K562 (cell line): ENCODE data around the gene PUSL1. TPM values are rescaled to one million over a fixed set of nuclear protein-coding genes. Genes with fewer than 3 reads are reported as not detected.

ENCODE experiments used
- CREBBP ChIP-seq: IDR thresholded peaks from one replicate; pipeline ENCODE4 v1.6.1; 2012; ENCODE audit warnings: low read depth, mild to moderate bottlenecking, control low read depth, inconsistent platforms, low read length
- E2F8 ChIP-seq: fragments of 450-650 bp; IDR thresholded peaks from 2 replicates; pipeline ENCODE4 v1.7.1; 2018; ENCODE audit warnings: mild to moderate bottlenecking, low read depth; ENCODE audit not compliant: partially characterized antibody
- EGR1 ChIP-seq: fragments of 450-650 bp; conservative IDR thresholded peaks from 2 replicates; pipeline ENCODE4 v1.6.1; 2017; ENCODE audit warnings: mild to moderate bottlenecking
- ETV1 ChIP-seq: fragments of 450-650 bp; conservative IDR thresholded peaks from 2 replicates; pipeline ENCODE4 v1.6.1; 2016; ENCODE audit warnings: missing genetic modification characterization, control low read depth, low read depth, missing compliant biosample characterization
- EZH2 ChIP-seq: IDR thresholded peaks from 2 replicates; pipeline ENCODE4 v1.6.1; 2012; ENCODE audit warnings: low read depth, mild to moderate bottlenecking, inconsistent platforms, low read length, borderline replicate concordance
- HDAC1 ChIP-seq, 2 experiments: fragments of 450-650 bp; IDR thresholded peaks; 2 replicates each; pipeline ENCODE4 v1.6.1; 2016 to 2017; ENCODE audit warnings: inconsistent platforms in 1 of 2, mild to moderate bottlenecking in 1 of 2, moderate library complexity in 1 of 2
- HMBOX1 ChIP-seq: sonication (generic); IDR thresholded peaks from 2 replicates; pipeline ENCODE4 v1.6.1; 2016
- HNRNPH1 ChIP-seq: fragments of 200-400 bp; formaldehyde crosslinking; optimal IDR thresholded peaks from 2 replicates; pipeline ENCODE3; 2017; ENCODE audit warnings: low read depth, mild to moderate bottlenecking, low read length, moderate library complexity
- KLF1 ChIP-seq: fragments of 450-650 bp; IDR thresholded peaks from 2 replicates; pipeline ENCODE4 v1.6.1; 2016; ENCODE audit warnings: missing genetic modification characterization, missing compliant biosample characterization
- MYC ChIP-seq, 2 experiments: fragments of 250-450 bp in 1 of 2; sonication (Bioruptor Pico) in 1 of 2; IDR thresholded peaks; 2 replicates each; pipeline versions ENCODE4 v1.5.1 to v1.6.1; 2012 to 2021; ENCODE audit warnings: low read depth in 2 of 2, borderline replicate concordance in 1 of 2, improper control_type of control experiment in 1 of 2, low read length in 1 of 2, mild to moderate bottlenecking in 1 of 2, moderate library complexity in 1 of 2
- SIN3A ChIP-seq, 2 experiments: fragments of 150-350 bp in 1 of 2; IDR thresholded peaks; 2 replicates each; pipeline ENCODE4 v1.6.1; 2011 to 2016; ENCODE audit warnings: borderline replicate concordance in 2 of 2, low read depth in 2 of 2, low read length in 2 of 2, mild to moderate bottlenecking in 2 of 2, moderate library complexity in 2 of 2; ENCODE audit not compliant: control insufficient read depth in 1 of 2
- THAP7 ChIP-seq: fragments of 250-450 bp; sonication (Bioruptor Pico); IDR thresholded peaks from 2 replicates; pipeline ENCODE4 v1.5.0; 2021
- TRIM25 ChIP-seq: fragments of 450-650 bp; IDR thresholded peaks from 2 replicates; pipeline ENCODE4 v1.7.0; 2016; ENCODE audit warnings: borderline replicate concordance
- USF1 ChIP-seq: sonication (generic); formaldehyde crosslinking; IDR thresholded peaks from 2 replicates; pipeline ENCODE4 v1.9.0; 2022; ENCODE audit warnings: mild to moderate bottlenecking, missing genetic modification reagents
- ZC3H11A ChIP-seq: IDR thresholded peaks from 2 replicates; pipeline ENCODE4 v1.6.1; 2012; ENCODE audit warnings: low read depth, low read length, improper control_type of control experiment
- ZC3H4 ChIP-seq: sonication (generic); formaldehyde crosslinking; IDR thresholded peaks from 2 replicates; pipeline ENCODE4 v1.9.0; 2021; ENCODE audit warnings: missing genetic modification reagents, borderline replicate concordance
- ZNF280A ChIP-seq: fragments of 450-650 bp; IDR thresholded peaks from 2 replicates; pipeline ENCODE4 v1.6.1; 2018; ENCODE audit warnings: mild to moderate bottlenecking, low read depth; ENCODE audit not compliant: partially characterized antibody
- polyA plus RNA-seq, 8 experiments: library from polyadenylated mRNA; depleted of rRNA in 4 of 8; stranded (reverse) in 5 of 8; unstranded in 3 of 8; fragments of >200 nt; fragmentation: Nextera tagmentation in 2 of 8; fragmentation: Illumina TruSeq in 1 of 8; extraction: Ambion mirVana in 2 of 8; extraction: Trizol in 1 of 8; gene quantifications; 2 replicates each; pipeline versions ENCODE4 v1.2.1 to v1.2.3, GENCODE V29; 2011 to 2014; ENCODE audit warnings: inconsistent platforms in 1 of 8, missing spikeins in 1 of 8
- total RNA-seq, 7 experiments: library from RNA; depleted of rRNA in 6 of 7; stranded (reverse); fragments of >200 nt in 6 of 7; fragmentation: Illumina TruSeq in 2 of 7; extraction: Trizol in 2 of 7; gene quantifications; 2 replicates each; pipeline versions ENCODE4 v1.2.1 to v1.2.3, GENCODE V29; 2011 to 2021; ENCODE audit warnings: low replicate concordance in 1 of 7

PUSL1 gene
- total and polyA plus RNA-seq, 9 of the 15 experiments (the other 6 are each of a cell fraction or from before 2014, with no cell fraction given), result 0.62 to 86.9 (median 13.6) TPM

- TF ChIP-seq USF1 (CRISPR knock-in tag), result no peak; the same call in 1 of the 2 replicates
- TF ChIP-seq THAP7 (CRISPR knock-in tag), result 0 out of 2 replicates have a peak, but pooled peaks have one; percentile 60
- no peak for TF ChIP-seq E2F8
- no peak for TF ChIP-seq EGR1
- peak; percentile 47; the same call in 1 of the 2 replicates for TF ChIP-seq MYC (IDR thresholded peaks at IDR 0.05; ENCODE audit: low read depth, low read length)
- no peak for TF ChIP-seq MYC (CRISPR knock-in tag; IDR thresholded peaks at IDR 0.05; ENCODE audit: borderline replicate concordance, low read depth)
- no peak for TF ChIP-seq EZH2
- no peak for TF ChIP-seq HNRNPH1
- TF ChIP-seq ZNF280A, result no peak
- TF ChIP-seq KLF1 (tag), result no peak
- peak in 1 of 2 experiments; percentile 62; a peak in 1 of 4 replicates for TF ChIP-seq HDAC1 (IDR thresholded peaks at IDR 0.05)
- TF ChIP-seq SIN3A (IDR thresholded peaks at IDR 0.05; ENCODE audit: borderline replicate concordance in 2 of 2, control insufficient read depth in 1 of 2, low read depth in 2 of 2, low read length in 2 of 2), result peak in 1 of 2 experiments; percentile 85; a peak in 2 of 4 replicates
- TF ChIP-seq ZC3H11A, result no peak
- peak; percentile 54; the same call in 1 of the 2 replicates for TF ChIP-seq ZC3H4 (CRISPR knock-in tag)
- no peak for TF ChIP-seq CREBBP
- no peak for TF ChIP-seq ETV1 (tag)
- no peak for TF ChIP-seq HMBOX1
- no peak for TF ChIP-seq TRIM25
Measured at GRCh38 chr1:1347663-1348419, 39.4 kb downstream of the PUSL1 start (continued).
